GM12873 (cell line): Measurements from ENCODE around the gene WFIKKN2.

Source experiments
- TF ChIP-seq, protein P1 (sequence below): IDR thresholded peaks from 2 replicates; pipeline ENCODE4 v1.5.1; 2012; ENCODE audit warnings: low read depth, mild to moderate bottlenecking, moderate library complexity, low read length, control low read depth; ENCODE audit not compliant: insufficient read depth; ENCODE audit errors: missing control alignments

The WFIKKN2 gene

DNA sequence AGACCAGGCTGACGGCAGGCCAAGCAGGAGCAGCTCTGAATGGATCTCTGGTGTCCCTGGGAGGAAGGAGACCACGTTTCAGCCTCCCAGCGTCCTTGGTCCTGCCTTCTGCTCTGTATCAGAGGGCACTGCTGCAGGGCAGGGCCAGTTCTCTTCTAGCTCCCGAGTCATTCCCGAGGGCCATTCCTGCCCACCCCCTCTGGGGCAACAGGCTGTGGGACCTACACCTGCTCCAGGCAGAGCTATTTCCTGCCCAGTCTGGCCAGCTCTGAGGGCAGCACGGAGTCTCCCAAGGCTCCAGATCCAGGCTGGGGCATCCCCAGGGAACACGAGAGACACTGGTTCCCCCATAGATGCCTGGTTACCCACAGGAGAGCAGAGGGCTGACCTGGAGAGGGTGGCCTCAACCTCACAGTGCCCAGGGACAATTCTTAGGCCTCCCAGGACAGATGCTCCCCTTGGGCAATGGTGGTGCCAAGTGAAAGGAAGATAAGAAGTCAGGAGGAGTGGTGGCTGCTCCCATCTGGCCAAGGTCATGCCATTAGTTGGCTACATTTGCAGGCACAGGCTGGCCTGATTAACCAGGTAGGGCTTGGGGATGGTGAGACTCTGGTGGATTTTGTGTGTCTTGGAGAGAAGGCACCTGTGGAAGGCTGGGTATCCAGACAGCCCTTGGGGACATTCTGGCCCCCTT, 2.0 kb downstream of the WFIKKN2 start:
- TF ChIP-seq, protein P1, sequence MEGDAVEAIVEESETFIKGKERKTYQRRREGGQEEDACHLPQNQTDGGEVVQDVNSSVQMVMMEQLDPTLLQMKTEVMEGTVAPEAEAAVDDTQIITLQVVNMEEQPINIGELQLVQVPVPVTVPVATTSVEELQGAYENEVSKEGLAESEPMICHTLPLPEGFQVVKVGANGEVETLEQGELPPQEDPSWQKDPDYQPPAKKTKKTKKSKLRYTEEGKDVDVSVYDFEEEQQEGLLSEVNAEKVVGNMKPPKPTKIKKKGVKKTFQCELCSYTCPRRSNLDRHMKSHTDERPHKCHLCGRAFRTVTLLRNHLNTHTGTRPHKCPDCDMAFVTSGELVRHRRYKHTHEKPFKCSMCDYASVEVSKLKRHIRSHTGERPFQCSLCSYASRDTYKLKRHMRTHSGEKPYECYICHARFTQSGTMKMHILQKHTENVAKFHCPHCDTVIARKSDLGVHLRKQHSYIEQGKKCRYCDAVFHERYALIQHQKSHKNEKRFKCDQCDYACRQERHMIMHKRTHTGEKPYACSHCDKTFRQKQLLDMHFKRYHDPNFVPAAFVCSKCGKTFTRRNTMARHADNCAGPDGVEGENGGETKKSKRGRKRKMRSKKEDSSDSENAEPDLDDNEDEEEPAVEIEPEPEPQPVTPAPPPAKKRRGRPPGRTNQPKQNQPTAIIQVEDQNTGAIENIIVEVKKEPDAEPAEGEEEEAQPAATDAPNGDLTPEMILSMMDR = no peak

DNA sequence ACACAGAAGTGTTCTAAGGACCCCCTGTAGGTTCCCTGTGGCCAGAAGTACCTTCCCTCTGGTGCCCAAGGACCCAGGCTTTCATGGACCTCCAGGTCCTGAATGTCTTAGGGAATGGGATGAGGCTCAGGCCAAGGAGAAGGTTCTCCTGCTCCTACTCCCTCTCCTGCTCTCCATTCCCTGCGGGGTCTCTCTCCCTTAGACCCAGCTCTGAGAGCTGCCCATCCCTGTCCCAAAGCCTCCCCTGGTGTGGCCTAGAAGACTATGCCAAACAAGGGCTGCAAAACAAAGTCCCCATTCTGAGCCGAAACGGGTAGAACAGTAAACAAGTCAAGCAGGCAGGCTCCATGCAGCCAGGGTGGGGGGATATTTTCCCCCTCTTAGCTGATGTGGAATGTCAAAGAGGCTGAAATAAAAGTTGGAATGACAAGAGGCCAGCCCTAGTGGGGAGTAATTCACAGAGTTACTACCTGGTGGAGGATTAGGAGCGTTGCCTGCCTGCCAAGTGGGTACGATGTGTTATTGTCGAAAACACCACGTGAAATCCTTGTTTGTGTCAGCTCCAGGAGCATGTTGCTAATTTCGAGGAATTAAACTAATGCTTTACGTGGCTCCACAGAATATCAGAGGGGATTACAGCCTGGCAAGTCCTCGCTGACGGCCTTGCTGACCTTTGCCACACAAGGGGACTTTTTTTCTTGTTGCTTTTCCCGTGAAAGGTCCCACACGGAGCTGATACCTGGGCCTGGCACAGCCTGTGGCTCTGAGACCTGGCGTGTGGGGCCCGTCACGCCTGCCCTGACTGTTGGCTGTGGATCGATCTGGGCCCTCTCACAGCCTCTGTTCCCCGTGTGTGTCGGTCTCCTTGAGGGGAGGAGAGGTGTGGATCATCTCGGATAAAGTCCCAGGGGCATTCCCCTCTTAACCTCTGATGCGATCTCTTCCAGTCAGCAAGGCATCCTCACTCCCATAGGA, 2.9 kb downstream of the WFIKKN2 start:
- TF ChIP-seq, protein P1 = no peak

DNA sequence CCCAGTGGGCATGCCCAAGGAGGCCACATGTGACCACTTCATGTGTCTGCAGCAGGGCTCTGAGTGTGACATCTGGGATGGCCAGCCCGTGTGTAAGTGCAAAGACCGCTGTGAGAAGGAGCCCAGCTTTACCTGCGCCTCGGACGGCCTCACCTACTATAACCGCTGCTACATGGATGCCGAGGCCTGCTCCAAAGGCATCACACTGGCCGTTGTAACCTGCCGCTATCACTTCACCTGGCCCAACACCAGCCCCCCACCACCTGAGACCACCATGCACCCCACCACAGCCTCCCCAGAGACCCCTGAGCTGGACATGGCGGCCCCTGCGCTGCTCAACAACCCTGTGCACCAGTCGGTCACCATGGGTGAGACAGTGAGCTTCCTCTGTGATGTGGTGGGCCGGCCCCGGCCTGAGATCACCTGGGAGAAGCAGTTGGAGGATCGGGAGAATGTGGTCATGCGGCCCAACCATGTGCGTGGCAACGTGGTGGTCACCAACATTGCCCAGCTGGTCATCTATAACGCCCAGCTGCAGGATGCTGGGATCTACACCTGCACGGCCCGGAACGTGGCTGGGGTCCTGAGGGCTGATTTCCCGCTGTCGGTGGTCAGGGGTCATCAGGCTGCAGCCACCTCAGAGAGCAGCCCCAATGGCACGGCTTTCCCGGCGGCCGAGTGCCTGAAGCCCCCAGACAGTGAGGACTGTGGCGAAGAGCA, 4.4 kb downstream of the WFIKKN2 start:
- TF ChIP-seq, protein P1 = no peak

DNA sequence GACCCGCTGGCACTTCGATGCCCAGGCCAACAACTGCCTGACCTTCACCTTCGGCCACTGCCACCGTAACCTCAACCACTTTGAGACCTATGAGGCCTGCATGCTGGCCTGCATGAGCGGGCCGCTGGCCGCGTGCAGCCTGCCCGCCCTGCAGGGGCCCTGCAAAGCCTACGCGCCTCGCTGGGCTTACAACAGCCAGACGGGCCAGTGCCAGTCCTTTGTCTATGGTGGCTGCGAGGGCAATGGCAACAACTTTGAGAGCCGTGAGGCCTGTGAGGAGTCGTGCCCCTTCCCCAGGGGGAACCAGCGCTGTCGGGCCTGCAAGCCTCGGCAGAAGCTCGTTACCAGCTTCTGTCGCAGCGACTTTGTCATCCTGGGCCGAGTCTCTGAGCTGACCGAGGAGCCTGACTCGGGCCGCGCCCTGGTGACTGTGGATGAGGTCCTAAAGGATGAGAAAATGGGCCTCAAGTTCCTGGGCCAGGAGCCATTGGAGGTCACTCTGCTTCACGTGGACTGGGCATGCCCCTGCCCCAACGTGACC, 5.0 kb downstream of the WFIKKN2 start:
- TF ChIP-seq, protein P1 = no peak

DNA sequence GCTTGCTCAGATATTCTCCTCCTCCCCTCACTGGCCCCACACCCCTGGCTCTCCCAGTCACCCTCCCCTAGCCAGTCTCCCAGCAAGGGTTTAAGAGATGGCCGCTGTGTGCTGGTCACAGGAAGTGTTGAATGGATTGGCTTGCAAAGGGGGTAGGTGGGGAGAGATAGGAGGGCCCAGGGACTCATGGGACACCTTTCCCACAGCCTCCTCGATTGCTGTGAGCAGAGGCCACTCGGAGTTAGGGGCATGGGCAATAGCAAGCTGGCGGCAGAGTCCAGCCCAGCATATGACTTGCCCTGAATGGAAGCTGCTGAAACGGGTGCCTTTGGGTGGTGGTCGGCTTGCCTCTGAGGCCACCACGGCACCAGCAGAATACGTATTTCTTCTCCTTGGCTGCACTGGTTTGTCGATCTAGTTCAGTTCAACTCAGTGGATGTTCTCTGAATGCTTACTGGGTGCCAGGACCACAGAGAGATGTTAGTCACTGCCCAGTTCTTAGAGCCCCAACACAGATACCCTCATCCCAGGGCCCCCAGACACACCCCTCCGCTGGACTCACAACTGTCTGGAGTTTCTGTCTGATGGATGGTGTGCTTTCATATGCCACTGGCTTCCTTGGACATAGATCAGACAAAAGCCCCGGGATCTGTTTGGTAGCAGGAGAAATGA, 6.0 kb downstream of the WFIKKN2 start:
- TF ChIP-seq, protein P1 = no peak

DNA sequence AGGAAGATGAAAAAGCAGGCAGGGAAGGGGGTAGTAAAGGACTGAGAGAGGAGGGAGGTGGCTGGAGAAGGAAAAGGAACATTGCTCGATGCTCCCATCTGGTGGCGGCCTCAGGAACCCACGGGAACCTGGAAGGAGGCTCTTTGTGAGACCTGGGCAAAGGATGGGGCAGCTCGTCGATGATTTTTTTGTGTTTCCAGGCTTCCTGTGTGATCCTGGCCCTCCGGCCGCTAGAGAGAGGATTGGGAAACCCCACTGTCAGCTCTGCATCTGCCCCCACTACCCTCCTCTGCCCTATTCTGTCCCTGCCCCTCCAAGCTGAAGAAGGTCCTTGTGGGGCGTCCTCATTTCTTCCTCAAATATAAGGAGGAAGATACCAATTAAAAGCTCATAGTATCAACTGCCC, 6.6 kb downstream of the WFIKKN2 start:
- TF ChIP-seq, protein P1 = peak; percentile 86
